HTR-8/SVneo (cell line): Measurements from ENCODE around the gene CCDC13.
"Not testable (repeated sequence)": the region's sequence is repeated elsewhere in the genome, so short reads cannot be mapped to it uniquely, and the experiment has no call there.

ENCODE experiments used
- DNase-seq: peaks from one replicate; pipeline ENCODE4 v3.0.0; 2011; ENCODE audit warnings: low spot score, mixed read lengths; ENCODE audit not compliant: insufficient read length
- FAIRE-seq: peaks from 2 replicates; lab custom pipeline; 2011; peaks lifted over from hg19 to GRCh38; lab: Jason Lieb, UNC

Gene CCDC13

GRCh38 chr3:42772670-42773408 is at the start of gene CCDC13:
TSS of gene CCDC13 (minus strand) at chr3:42773253. CDS start at chr3:42758345, 14,908 bp downstream.
- FAIRE-seq = peak; percentile 60

DNA sequence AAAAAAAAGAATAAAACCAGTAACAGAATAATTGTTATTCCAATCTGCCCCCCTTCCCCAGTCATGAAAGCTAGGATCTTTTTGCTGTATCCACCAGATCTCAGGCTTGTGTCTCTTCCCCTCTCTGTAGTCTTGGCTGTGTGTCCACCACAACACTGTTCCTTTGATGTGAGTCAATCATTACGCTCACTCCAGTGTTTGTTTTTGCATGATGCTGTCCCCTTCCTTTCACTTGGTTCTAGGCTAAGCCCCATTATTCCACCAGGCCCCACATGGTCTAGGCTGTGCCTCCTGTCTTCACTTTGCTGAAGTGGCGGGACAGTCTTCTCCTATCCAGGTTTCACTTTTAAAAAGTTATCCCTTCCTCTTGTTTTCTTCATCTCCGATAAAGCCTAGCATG is 49.8 kb upstream of the CCDC13 start:
- no peak for FAIRE-seq
- DNase-seq = no peak

More at GRCh38 chr3:42772670-42773408, at the start of gene CCDC13:
- DNase-seq = peak; percentile 89

DNA sequence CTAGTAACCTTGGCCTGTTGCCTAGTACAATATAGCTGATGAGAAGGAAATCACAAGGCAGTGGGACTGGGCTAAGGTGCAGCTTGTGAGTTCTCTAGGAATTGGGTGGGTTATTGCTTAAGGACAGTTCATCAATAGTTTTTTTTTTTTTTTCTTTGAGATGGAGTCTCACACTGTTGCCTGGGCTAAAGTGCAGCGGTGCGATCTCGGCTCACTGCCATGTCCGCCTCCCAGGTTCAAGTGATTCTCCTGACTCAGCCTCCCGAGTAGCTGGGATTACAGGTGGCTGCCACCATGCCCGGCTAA is 47.6 kb upstream of the CCDC13 start:
- DNase-seq (no peak), FAIRE-seq (no peak)

DNA sequence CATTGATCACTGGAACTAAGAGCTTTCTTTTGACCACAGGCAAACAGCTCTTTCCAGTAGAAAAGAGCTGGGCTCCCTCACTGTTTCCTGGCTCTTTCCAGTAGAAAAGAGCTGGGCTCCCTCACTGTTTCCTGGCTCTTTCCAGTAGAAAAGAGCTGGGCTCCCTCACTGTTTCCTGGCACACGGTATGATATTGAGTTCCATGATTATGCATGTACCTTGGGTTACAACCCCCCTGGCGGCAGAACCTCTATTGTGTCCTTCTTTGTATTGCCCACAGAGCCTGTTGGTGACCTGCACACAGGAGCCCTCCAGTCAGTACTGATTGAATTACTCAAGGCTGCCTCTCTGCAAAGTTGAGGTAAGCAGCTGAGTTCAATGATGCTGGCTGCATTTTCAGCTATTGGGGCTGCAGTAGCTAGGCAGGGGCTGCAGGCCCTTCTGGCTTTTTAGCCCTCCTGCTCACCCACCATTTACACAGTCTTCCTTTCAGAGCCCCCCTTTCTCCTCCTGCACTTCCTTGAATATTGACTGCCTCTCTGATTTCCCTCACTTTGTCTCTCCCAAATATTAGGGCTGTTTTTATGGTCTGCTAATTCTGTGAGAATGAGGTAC is 46.4 kb upstream of the CCDC13 start:
- DNase-seq (no peak), FAIRE-seq (no peak)

GRCh38 chr3:42815826-42816225 is 42.8 kb upstream of the CCDC13 start:
- DNase-seq (no peak), FAIRE-seq (no peak)

GRCh38 chr3:42814914-42815507 is 42.0 kb upstream of the CCDC13 start:
- FAIRE-seq (no peak), DNase-seq (no peak)

DNA sequence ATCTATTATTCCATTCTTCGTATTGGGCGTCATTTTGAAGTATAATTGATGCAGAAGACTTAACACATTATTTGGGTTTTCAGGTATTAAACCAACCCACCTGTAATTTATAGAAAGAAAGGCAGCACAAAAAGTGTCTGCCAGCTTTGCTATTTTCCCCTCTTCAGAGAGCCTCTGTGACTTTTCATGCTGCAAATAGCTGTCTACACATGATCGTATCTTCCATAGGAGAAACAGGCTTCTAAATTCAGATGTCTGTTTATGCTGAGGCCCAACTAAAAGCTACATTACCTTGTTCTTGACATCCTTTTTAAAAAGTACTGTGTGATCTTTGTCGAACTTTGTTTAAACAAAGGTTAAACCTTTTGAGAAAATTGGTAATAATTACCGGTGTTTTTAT is 41.2 kb upstream of the CCDC13 start:
- DNase-seq = no peak
- no peak for FAIRE-seq

- FAIRE-seq, DNase-seq: not testable (repeated sequence)
These were observed 38.2 kb upstream of the CCDC13 start for GRCh38 chr3:42811118-42811883.

- not testable (repeated sequence) for FAIRE-seq, DNase-seq
These were observed 37.7 kb upstream of the CCDC13 start for GRCh38 chr3:42810706-42811105.

DNA sequence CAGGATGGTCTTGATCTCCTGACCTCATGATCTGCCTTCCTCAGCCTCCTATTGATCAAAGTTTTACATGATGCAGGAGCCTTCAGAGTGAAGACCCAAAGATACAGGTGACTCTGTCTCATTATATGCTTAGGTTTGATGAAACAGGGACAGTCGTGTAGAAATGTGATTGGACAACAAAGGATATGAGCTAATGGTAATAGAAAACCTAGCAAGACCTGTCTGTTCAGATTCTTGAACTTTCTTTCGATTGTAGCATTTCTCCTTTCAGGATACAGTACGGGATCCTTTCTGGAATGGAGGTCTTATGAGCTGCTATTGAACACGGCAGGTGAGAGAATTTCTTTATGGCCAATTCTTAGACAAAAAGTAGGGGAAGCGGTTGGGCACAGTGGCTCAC is 36.1 kb upstream of the CCDC13 start, which contains the start of gene ACKR2:
Gene ACKR2, plus strand, starts transcription at position 244 of the 400 bp plus-strand sequence. CDS start 55,058 bp downstream, outside the sequence.
- DNase-seq (no peak), FAIRE-seq (no peak)

- FAIRE-seq = no peak
- DNase-seq = no peak
These were observed 34.9 kb upstream of the CCDC13 start for GRCh38 chr3:42807929-42808328.

DNA sequence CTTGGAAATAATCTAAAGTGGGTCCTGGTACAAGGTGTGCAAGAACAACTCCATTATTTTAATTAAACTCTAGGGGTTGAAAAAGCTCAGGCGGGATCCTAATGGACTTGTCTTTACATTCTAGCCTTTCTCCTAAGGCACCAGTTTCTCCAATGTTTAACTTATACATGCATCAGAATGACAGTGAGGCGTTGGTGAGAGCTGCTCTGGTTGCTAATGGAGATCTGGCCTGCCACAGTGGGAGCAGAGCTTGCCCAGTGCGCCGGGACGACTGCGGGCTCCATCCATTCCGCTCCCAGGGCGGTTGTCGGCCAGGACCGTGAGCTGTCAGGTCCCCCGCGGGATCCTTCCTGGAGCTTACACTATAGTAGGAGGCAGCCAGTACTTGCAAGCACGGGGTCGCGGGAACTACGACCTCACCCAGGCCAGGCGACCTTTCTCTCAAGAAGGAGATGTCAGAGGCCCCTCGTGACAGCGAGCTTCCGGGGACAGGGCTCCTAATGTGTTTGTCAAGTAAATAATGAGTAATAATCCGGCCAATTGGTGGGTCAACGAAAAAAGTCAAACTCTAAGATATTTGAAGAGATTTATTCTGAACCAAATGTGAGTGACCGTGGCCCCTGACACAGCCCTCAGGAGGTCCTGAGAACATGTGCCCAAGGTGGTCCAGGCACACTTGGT is 32.2 kb upstream of the CCDC13 start:
- FAIRE-seq (no peak), DNase-seq (no peak)

GRCh38 chr3:42804831-42805132 is 31.7 kb upstream of the CCDC13 start:
- DNase-seq (no peak), FAIRE-seq (no peak)

DNA sequence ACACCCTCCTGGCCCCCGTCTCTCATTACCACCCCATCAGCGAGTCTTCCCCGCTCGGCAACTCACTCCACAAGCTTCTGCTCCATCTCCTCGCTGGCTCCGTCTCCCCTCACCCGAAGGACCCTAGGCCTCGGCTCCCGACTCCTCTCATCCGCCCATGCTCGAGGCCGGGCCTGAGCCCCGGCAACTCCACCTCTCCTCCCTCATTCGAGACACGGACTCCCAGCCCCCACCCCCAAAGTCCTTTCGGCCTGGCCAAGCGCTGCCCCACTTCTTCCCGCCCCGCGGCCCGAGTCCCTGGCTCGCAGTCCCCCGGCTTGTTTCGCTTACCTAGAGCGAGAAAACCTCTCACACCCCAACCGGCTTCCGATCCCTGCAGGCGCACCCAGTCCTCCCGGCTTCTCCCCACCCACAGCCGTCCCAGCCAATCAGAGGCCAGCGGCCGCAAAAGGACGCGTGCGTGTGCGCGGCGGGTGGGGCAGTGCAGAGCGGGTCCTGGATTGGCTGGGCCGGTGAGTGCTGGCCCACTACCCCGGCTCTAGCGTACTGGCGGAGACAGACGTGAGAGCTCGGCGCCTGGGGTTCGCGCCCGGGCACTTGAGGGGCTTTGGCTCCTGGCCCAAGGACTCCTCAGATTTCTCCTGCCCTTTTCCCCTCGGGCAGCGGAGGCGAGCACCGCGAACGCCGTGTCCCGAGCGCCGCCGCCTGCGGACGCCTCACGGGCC is 31.2 kb upstream of the CCDC13 start, which contains the start of gene HIGD1A:
Gene HIGD1A, minus strand, starts transcription at position 385 of the 725 bp plus-strand sequence. CDS start 10,237 bp downstream, outside the sequence.
- FAIRE-seq (peak; percentile 80), DNase-seq (peak; percentile 90)

- FAIRE-seq (no peak), DNase-seq (peak; percentile 15)
These were observed 30.5 kb upstream of the CCDC13 start for GRCh38 chr3:42803414-42804105.

DNA sequence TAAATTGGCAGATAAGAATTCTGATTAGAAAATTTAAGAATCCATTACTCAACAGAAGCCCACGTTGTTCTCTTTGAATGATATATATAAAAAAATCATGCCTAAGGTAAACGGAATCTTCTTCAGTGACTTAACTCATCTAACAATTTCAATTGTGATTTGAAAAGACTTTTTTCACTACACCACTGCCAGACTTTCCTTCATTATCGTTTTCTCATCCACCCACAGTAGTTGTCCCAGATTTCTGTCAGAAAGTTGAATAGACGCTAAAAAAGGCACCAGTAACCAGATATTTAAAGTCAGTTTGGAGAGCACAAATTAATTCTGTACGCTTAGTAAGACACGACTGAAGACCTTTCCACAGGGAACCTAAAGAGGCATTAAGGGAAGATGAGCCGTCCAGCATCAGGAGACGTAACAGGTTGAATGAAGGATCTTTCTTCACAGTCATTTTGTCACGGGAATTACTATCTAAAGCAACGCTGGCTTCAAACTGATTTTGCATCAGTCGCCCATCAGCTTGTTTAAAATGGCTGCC is 29.9 kb upstream of the CCDC13 start:
- FAIRE-seq = no peak
- no peak for DNase-seq

DNA sequence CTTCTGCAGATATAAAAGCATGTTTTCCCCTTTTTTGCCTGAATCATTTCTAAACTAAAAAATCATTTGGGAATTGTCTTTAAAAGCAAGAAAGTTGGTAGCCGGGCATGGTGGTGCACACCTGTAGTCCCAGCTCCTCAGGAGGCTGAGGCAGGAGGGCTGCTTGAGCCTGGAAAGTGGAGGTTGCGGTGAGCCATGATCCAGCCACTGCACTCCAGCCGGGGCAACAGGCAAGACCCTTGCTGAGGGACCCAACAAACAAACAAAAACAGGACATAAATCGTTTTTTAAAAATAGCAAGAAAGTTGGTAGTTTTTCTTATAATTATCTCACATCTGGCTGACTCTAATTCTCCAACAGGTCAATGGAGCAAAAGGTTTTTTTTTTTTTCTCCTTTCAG is 28.7 kb upstream of the CCDC13 start:
- no peak for FAIRE-seq

DNA sequence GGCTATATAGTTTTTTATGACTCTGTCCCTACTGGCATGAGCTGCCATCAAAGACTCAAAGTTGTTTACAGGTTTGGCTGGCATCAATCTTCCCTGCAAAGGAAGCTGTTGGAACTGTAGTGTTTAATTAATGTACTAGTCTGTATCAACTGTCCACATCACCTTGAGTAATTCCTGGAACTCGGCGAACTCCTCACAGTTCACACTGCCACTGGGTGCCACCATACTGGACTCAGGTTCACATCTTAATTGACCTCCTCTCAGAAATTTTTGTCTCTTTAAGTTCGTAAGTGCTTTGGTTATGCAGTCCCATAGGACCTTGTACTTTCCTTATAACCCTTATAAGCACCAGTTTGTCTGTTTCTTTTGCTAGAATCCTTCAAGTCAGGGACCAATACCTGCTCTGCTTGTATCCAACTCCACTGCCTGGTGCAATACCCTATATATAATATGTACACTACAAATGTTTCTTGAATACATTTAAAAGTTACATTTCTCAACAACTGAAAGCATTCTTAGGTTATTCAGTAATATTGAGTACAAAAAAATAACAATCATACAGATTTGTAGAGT is 28.1 kb upstream of the CCDC13 start:
- DNase-seq (no peak), FAIRE-seq (no peak)

More for the DNA sequence above, 28.7 kb upstream of the CCDC13 start:
- no peak for DNase-seq
